ENCODE measurements around the gene OR5AU1. TPM values are rescaled to one million over a fixed set of nuclear protein-coding genes. Genes with fewer than 3 reads are reported as not detected.
"Not testable (repeated sequence)": the region's sequence is repeated elsewhere in the genome, so short reads cannot be mapped to it uniquely, and the experiment has no call there.

OR5AU1 gene
- total and polyA plus RNA-seq, 2 donors: not detected

- WGBS: 60% methylated on average over 4 of the region's 4 CpGs
- DNase-seq (ENCODE audit: extremely low spot score): no peak
- no peak overlapping the region for H3K4me3 ChIP-seq (ENCODE audit: low read depth, low read length)
- no peaks in the 10 kb centered on the region for H3K4me1 ChIP-seq (ENCODE audit: insufficient read depth)
- no peak overlapping the region for H3K27ac ChIP-seq (ENCODE audit: low read depth)
- no peaks in the 10 kb centered on the region for H3K36me3 ChIP-seq (ENCODE audit: insufficient read depth)
These were observed 4.3 kb upstream of the OR5AU1 start for GRCh38 chr14:21160061-21160610.

- 10% methylated on average over 1 of the region's 1 CpG for WGBS
- H3K4me3 ChIP-seq (ENCODE audit: low read depth, low read length); H3K4me1 ChIP-seq (ENCODE audit: insufficient read depth); H3K27ac ChIP-seq (ENCODE audit: low read depth); H3K36me3 ChIP-seq (ENCODE audit: insufficient read depth); DNase-seq (ENCODE audit: extremely low spot score): not testable (repeated sequence)
These were observed 2.3 kb upstream of the OR5AU1 start for GRCh38 chr14:21158175-21158574.

GRCh38 chr14:21149641-21150367 is 6.1 kb downstream of the OR5AU1 start:
- no peaks in the 10 kb centered on the region for H3K36me3 ChIP-seq (ENCODE audit: insufficient read depth)
- WGBS: 83% methylated on average over 4 of the region's 4 CpGs
- DNase-seq (ENCODE audit: extremely low spot score): no peak
- H3K27ac ChIP-seq (ENCODE audit: low read depth): no peak overlapping the region
- no peaks in the 10 kb centered on the region for H3K4me1 ChIP-seq (ENCODE audit: insufficient read depth)
- no peak overlapping the region for H3K4me3 ChIP-seq (ENCODE audit: low read depth, low read length)

GRCh38 chr14:21145437-21145836 is 10.4 kb downstream of the OR5AU1 start:
- no peaks in the 10 kb centered on the region for H3K36me3 ChIP-seq (ENCODE audit: insufficient read depth)
- H3K4me1 ChIP-seq (ENCODE audit: insufficient read depth): no peaks in the 10 kb centered on the region
- H3K27ac ChIP-seq (ENCODE audit: low read depth): no peak overlapping the region
- no peak for DNase-seq (ENCODE audit: extremely low spot score)
- H3K4me3 ChIP-seq (ENCODE audit: low read depth, low read length): no peak overlapping the region

GRCh38 chr14:21142357-21142756 is 13.5 kb downstream of the OR5AU1 start:
- H3K4me3 ChIP-seq (ENCODE audit: low read depth, low read length): no peak overlapping the region
- no peaks in the 10 kb centered on the region for H3K4me1 ChIP-seq (ENCODE audit: insufficient read depth)
- no peak overlapping the region for H3K27ac ChIP-seq (ENCODE audit: low read depth)
- DNase-seq (ENCODE audit: extremely low spot score): no peak
- no peaks in the 10 kb centered on the region for H3K36me3 ChIP-seq (ENCODE audit: insufficient read depth)
- WGBS: 90% methylated on average over 1 of the region's 1 CpG

- no peak overlapping the region for H3K27ac ChIP-seq (ENCODE audit: low read depth)
- no peak overlapping the region for H3K4me3 ChIP-seq (ENCODE audit: low read depth, low read length)
- no peaks in the 10 kb centered on the region for H3K4me1 ChIP-seq (ENCODE audit: insufficient read depth)
- 18% methylated on average over 1 of the region's 1 CpG for WGBS
- H3K36me3 ChIP-seq (ENCODE audit: insufficient read depth): no peaks in the 10 kb centered on the region
- DNase-seq (ENCODE audit: extremely low spot score): no peak
These were observed 19.8 kb downstream of the OR5AU1 start for GRCh38 chr14:21136024-21136423.

- Histone ChIP-seq H3K4me1 (ENCODE audit: insufficient read depth) (no peaks in the 10 kb centered on the region), H3K36me3 (ENCODE audit: insufficient read depth) (no peaks in the 10 kb centered on the region), H3K4me3 (ENCODE audit: low read depth, low read length) (no peak overlapping the region), H3K27ac (ENCODE audit: low read depth) (no peak overlapping the region)
- DNase-seq (ENCODE audit: extremely low spot score): no peak
- 62% methylated on average over 1 of the region's 1 CpG for WGBS
These were observed 22.0 kb downstream of the OR5AU1 start for GRCh38 chr14:21133901-21134300.

- H3K27ac ChIP-seq (ENCODE audit: low read depth): no peak overlapping the region
- H3K4me1 ChIP-seq (ENCODE audit: insufficient read depth): no peaks in the 10 kb centered on the region
- WGBS: 89% methylated on average over 1 of the region's 1 CpG
- no peaks in the 10 kb centered on the region for H3K36me3 ChIP-seq (ENCODE audit: insufficient read depth)
- no peak overlapping the region for H3K4me3 ChIP-seq (ENCODE audit: low read depth, low read length)
- no peak for DNase-seq (ENCODE audit: extremely low spot score)
These were observed 32.4 kb downstream of the OR5AU1 start for GRCh38 chr14:21123429-21123828.

GRCh38 chr14:21121122-21121521 is 34.7 kb downstream of the OR5AU1 start:
- no peaks in the 10 kb centered on the region for H3K36me3 ChIP-seq (ENCODE audit: insufficient read depth)
- no peaks in the 10 kb centered on the region for H3K4me1 ChIP-seq (ENCODE audit: insufficient read depth)
- no peak overlapping the region for H3K27ac ChIP-seq (ENCODE audit: low read depth)
- no peak overlapping the region for H3K4me3 ChIP-seq (ENCODE audit: low read depth, low read length)
- no peak for DNase-seq (ENCODE audit: extremely low spot score)
- 66% methylated on average over 1 of the region's 1 CpG for WGBS

- 78% methylated on average over 6 of the region's 6 CpGs for WGBS
- Histone ChIP-seq H3K4me3 (ENCODE audit: low read depth, low read length) (no peak overlapping the region), H3K36me3 (ENCODE audit: insufficient read depth) (no peaks in the 10 kb centered on the region), H3K27ac (ENCODE audit: low read depth) (no peak overlapping the region), H3K4me1 (ENCODE audit: insufficient read depth) (no peaks in the 10 kb centered on the region)
- DNase-seq (ENCODE audit: extremely low spot score): no peak
These were observed 35.2 kb downstream of the OR5AU1 start for GRCh38 chr14:21120686-21121085.

- Histone ChIP-seq H3K27ac (ENCODE audit: low read depth) (no peak overlapping the region), H3K36me3 (ENCODE audit: insufficient read depth) (no peaks in the 10 kb centered on the region), H3K4me3 (ENCODE audit: low read depth, low read length) (no peak overlapping the region), H3K4me1 (ENCODE audit: insufficient read depth) (no peaks in the 10 kb centered on the region)
- WGBS: 97% methylated on average over 3 of the region's 3 CpGs
- no peak for DNase-seq (ENCODE audit: extremely low spot score)
These were observed 36.9 kb downstream of the OR5AU1 start for GRCh38 chr14:21118933-21119332.

- DNase-seq (ENCODE audit: extremely low spot score): no peak
These were observed 42.5 kb downstream of the OR5AU1 start for GRCh38 chr14:21113369-21113768.

GRCh38 chr14:21112255-21112654 is 43.6 kb downstream of the OR5AU1 start:
- Histone ChIP-seq H3K27ac (ENCODE audit: low read depth) (no peak overlapping the region), H3K4me3 (ENCODE audit: low read depth, low read length) (no peak overlapping the region), H3K36me3 (ENCODE audit: insufficient read depth) (no peaks in the 10 kb centered on the region), H3K4me1 (ENCODE audit: insufficient read depth) (no peaks in the 10 kb centered on the region)
- DNase-seq (ENCODE audit: extremely low spot score): no peak
- WGBS: 79% methylated on average over 4 of the region's 4 CpGs

More at GRCh38 chr14:21113369-21113768, 42.5 kb downstream of the OR5AU1 start:
- Histone ChIP-seq H3K27ac (ENCODE audit: low read depth) (no peak overlapping the region), H3K4me3 (ENCODE audit: low read depth, low read length) (no peak overlapping the region), H3K36me3 (ENCODE audit: insufficient read depth) (no peaks in the 10 kb centered on the region), H3K4me1 (ENCODE audit: insufficient read depth) (no peaks in the 10 kb centered on the region)
- 92% methylated on average over 2 of the region's 2 CpGs for WGBS

GRCh38 chr14:21109377-21110138 is 46.3 kb downstream of the OR5AU1 start:
- 72% methylated on average over 6 of the region's 6 CpGs for WGBS

More at GRCh38 chr14:21109377-21110138, 46.3 kb downstream of the OR5AU1 start:
- no peak for DNase-seq (ENCODE audit: extremely low spot score)
- Histone ChIP-seq H3K4me1 (ENCODE audit: insufficient read depth) (no peaks in the 10 kb centered on the region), H3K36me3 (ENCODE audit: insufficient read depth) (no peaks in the 10 kb centered on the region), H3K27ac (ENCODE audit: low read depth) (no peak overlapping the region), H3K4me3 (ENCODE audit: low read depth, low read length) (no peak overlapping the region)
